Ectodermal cell (in vitro differentiated cells): Measurements from ENCODE around the gene SLC38A8.

ENCODE experiments used
- H3K27ac ChIP-seq: 2 replicates; pipeline ENCODE4 v1.7.0; 2013; ENCODE audit warnings: mild to moderate bottlenecking, low read depth, low read length; ENCODE audit not compliant: insufficient read depth, poor library complexity, severe bottlenecking
- H3K27me3 ChIP-seq: 2 replicates; pipeline ENCODE4 v1.7.0; 2013; ENCODE audit warnings: mild to moderate bottlenecking, low read length; ENCODE audit not compliant: insufficient read depth, control insufficient read depth, poor library complexity, severe bottlenecking
- H3K36me3 ChIP-seq: one replicate; pipeline ENCODE4 v1.7.0; 2013; ENCODE audit warnings: low read length; ENCODE audit not compliant: control insufficient read depth, insufficient read depth
- H3K4me1 ChIP-seq: one replicate; pipeline ENCODE4 v1.7.0; 2013; ENCODE audit warnings: low read length; ENCODE audit not compliant: control insufficient read depth, insufficient read depth
- H3K4me3 ChIP-seq: 2 replicates; pipeline ENCODE4 v1.7.0; 2013; ENCODE audit warnings: low read depth, low read length, control low read depth; ENCODE audit not compliant: insufficient read depth
- H3K9me3 ChIP-seq: 2 replicates; pipeline ENCODE4 v1.7.0; 2013; ENCODE audit warnings: mild to moderate bottlenecking, low read length, moderate library complexity; ENCODE audit not compliant: control insufficient read depth
- WGBS, 2 experiments: methylation state at CpG; one replicate each; pipeline ENCODE4 v1.1.7; 2013; ENCODE audit warnings: missing lambda C conversion rate in 2 of 2; 5-methylcytosine and 5-hydroxymethylcytosine counted together

The SLC38A8 gene

GRCh38 chr16:84082835-84083569, 40.4 kb upstream of the SLC38A8 start:
- H3K27ac ChIP-seq, result no peak overlapping the region
- no peaks in the 10 kb centered on the region for H3K27me3 ChIP-seq
- H3K4me1 ChIP-seq, result no peaks in the 10 kb centered on the region
- no peak overlapping the region for H3K4me3 ChIP-seq
- no peaks in the 10 kb centered on the region for H3K9me3 ChIP-seq
- H3K36me3 ChIP-seq, result peaks cover 21% of the 10 kb centered on the region
- WGBS, 2 experiments, result 94 to 95% methylated on average over 11 of the region's 11 CpGs

GRCh38 chr16:84082110-84082509, 39.5 kb upstream of the SLC38A8 start:
- no peaks in the 10 kb centered on the region for H3K4me1 ChIP-seq
- 88% methylated on average over 6 of the region's 6 CpGs for WGBS, 2 experiments
- H3K9me3 ChIP-seq, result no peaks in the 10 kb centered on the region
- H3K27me3 ChIP-seq, result no peaks in the 10 kb centered on the region
- H3K36me3 ChIP-seq, result peaks cover 15% of the 10 kb centered on the region
- H3K4me3 ChIP-seq, result no peak overlapping the region
- H3K27ac ChIP-seq, result no peak overlapping the region

GRCh38 chr16:84081446-84081989, 38.9 kb upstream of the SLC38A8 start:
- H3K27ac ChIP-seq, result no peak overlapping the region
- no peaks in the 10 kb centered on the region for H3K4me1 ChIP-seq
- WGBS, 2 experiments, result 94% methylated on average over 14 of the region's 14 CpGs
- H3K9me3 ChIP-seq, result no peaks in the 10 kb centered on the region
- no peak overlapping the region for H3K4me3 ChIP-seq
- H3K27me3 ChIP-seq, result no peaks in the 10 kb centered on the region
- H3K36me3 ChIP-seq, result peaks cover 10% of the 10 kb centered on the region

DNA sequence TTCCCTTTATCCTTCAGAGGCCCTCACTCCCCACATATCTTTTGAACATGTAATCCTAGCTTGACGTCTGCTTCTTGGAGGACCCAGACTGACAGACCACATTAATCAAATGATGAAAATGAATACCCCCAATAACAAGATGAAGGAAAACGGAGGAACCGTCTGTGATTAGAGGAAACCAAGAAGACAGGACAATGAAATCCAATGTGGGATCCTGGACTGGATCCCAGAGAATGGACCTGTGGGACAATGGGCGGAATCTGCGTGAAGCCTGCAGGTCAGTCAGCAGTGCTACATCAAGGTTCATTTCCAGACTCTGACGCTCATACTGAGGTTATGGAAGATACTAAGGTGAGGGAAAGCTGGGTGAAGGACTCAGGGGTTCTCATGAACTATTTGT, 38.2 kb upstream of the SLC38A8 start:
- Histone ChIP-seq H3K27me3 (no peaks in the 10 kb centered on the region), H3K27ac (no peak overlapping the region), H3K4me1 (no peaks in the 10 kb centered on the region), H3K9me3 (no peaks in the 10 kb centered on the region), H3K36me3 (peaks cover 7% of the 10 kb centered on the region), H3K4me3 (no peak overlapping the region)
- 94% methylated on average over 6 of the region's 6 CpGs for WGBS, 2 experiments

DNA sequence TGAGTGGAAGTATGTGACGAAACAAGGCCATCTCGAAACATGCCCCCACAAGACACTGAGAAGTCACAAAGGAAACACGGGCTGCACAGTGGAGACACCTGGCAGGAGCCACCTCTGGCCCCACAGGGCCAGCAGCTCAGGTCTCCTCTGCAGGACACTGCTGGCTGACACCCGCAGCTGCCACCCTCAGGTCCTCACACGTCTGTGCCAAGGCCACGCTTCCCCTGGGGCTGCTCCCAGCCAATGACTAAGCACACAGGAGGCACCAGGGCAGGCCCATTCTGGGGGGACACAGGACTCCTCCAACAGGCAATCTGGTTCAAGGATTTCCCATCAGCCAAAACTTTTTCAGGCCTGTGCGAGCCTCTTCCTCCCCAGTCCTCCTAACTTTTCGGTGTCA, 37.8 kb upstream of the SLC38A8 start:
- H3K9me3 ChIP-seq, result no peaks in the 10 kb centered on the region
- no peaks in the 10 kb centered on the region for H3K4me1 ChIP-seq
- WGBS, 2 experiments, result 93 to 94% methylated on average over 8 of the region's 8 CpGs
- H3K4me3 ChIP-seq, result no peak overlapping the region
- H3K27ac ChIP-seq, result no peak overlapping the region
- peaks cover 12% of the 10 kb centered on the region for H3K36me3 ChIP-seq
- H3K27me3 ChIP-seq, result no peaks in the 10 kb centered on the region

DNA sequence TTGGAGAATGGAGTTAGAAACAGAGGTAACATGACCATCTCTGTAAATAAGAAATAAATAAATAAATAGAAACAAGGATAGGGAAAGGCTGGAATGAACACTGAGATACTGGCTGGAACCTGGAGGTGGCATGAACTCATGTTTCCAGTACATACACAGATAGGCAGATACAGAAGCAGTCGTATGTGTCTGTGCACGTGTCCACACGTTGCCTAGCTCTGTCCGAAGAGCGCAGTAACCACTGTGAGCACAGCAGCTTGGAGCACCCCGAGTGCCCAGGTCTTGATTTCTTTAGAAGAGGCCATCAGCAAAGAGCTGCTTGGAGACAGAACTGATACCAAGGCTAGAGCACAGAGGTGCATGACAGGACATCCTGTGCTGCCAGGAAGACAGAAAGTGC, 37.1 kb upstream of the SLC38A8 start:
- 96% methylated on average over 6 of the region's 6 CpGs for WGBS, 2 experiments
- Histone ChIP-seq H3K27me3 (no peaks in the 10 kb centered on the region), H3K9me3 (no peaks in the 10 kb centered on the region), H3K27ac (no peak overlapping the region), H3K4me3 (no peak overlapping the region), H3K4me1 (no peaks in the 10 kb centered on the region), H3K36me3 (peaks cover 19% of the 10 kb centered on the region)

DNA sequence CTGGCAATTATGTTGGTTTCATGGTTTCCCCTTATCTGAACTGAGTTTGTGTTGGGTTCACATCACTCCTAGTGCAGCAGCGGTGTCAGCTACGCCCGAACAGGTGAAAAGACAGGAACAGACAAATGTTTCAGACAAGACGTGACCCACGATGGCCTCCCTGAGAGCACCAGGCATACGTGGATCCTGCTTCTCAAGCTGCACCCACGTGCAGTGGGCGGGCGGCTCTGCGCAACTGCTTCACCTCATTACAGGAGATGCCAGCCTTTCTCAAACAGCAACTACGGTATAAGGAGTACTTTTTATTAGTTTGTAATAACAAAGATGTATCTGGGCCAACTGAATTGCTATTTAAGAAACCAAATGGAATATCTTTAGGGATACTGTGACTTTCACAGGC, 32.8 kb upstream of the SLC38A8 start:
- H3K27me3 ChIP-seq, result no peaks in the 10 kb centered on the region
- no peaks in the 10 kb centered on the region for H3K4me1 ChIP-seq
- H3K9me3 ChIP-seq, result no peaks in the 10 kb centered on the region
- peaks cover 35% of the 10 kb centered on the region for H3K36me3 ChIP-seq
- no peak overlapping the region for H3K4me3 ChIP-seq
- 96 to 97% methylated on average over 11 of the region's 11 CpGs for WGBS, 2 experiments
- H3K27ac ChIP-seq, result no peak overlapping the region

- H3K4me3 ChIP-seq, result no peak overlapping the region
- no peak overlapping the region for H3K27ac ChIP-seq
- no peaks in the 10 kb centered on the region for H3K4me1 ChIP-seq
- WGBS, 2 experiments, result 94 to 95% methylated on average over 3 of the region's 3 CpGs
- H3K9me3 ChIP-seq, result no peaks in the 10 kb centered on the region
- peaks cover 34% of the 10 kb centered on the region for H3K36me3 ChIP-seq
- H3K27me3 ChIP-seq, result no peaks in the 10 kb centered on the region
Measured at GRCh38 chr16:84074721-84075120, 32.1 kb upstream of the SLC38A8 start.

DNA sequence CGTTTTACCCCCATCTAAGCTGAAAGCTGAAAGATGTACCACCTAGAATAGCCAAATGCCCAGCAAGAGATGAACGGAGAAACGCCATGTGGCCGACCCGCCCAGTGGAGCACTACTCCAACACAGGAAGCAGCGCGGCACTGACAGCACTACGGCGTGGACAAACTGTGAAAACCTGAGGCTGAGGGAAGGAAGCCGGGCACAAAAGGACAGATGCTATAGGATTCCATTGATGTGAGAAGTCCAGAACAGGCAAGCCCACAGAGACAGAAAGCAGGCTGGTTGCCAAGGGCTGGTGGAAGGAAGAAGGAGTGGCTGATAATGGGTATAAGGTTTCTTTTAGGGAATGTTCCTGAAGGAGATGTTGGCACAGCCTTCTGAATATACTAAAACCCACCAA, 29.4 kb upstream of the SLC38A8 start:
- Histone ChIP-seq H3K9me3 (no peaks in the 10 kb centered on the region), H3K27ac (no peak overlapping the region), H3K4me1 (no peaks in the 10 kb centered on the region), H3K36me3 (peaks cover 57% of the 10 kb centered on the region), H3K27me3 (no peaks in the 10 kb centered on the region), H3K4me3 (no peak overlapping the region)
- WGBS, 2 experiments, result 95 to 98% methylated on average over 10 of the region's 10 CpGs

DNA sequence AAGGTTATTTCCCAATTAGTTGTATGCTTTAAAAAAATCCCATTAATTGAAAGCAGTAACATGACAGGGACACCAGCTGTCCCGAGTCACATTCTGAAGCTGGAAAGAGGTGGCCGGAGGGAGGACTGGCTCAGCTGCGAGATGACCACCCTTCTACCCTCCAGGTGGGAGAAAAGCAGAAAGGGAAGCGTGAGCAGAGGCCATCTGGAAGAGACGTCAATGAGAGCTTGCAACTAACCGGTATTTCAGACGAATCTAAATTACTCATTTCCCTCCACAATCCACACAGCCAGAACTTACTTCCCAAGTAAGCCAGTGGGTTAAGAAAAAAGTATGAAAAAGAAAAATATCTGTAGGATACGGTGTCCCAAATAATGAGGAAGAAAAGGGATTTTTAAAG, 28.5 kb upstream of the SLC38A8 start:
- H3K4me1 ChIP-seq, result no peaks in the 10 kb centered on the region
- H3K4me3 ChIP-seq, result no peak overlapping the region
- peaks cover 62% of the 10 kb centered on the region for H3K36me3 ChIP-seq
- H3K27me3 ChIP-seq, result no peaks in the 10 kb centered on the region
- no peak overlapping the region for H3K27ac ChIP-seq
- H3K9me3 ChIP-seq, result no peaks in the 10 kb centered on the region
- 97 to 99% methylated on average over 7 to 8 of the region's 8 CpGs for WGBS, 2 experiments
